ENCODE data around the gene TMEM258.

- TF ChIP-seq CTCF (IDR thresholded peaks at IDR 0.05) (no peak), CHD2 (IDR thresholded peaks at IDR 0.05; ENCODE audit: low read length, partially characterized antibody) (no peak), EP300 (IDR thresholded peaks at IDR 0.05; ENCODE audit: borderline replicate concordance in 1 of 2, low read depth in 1 of 2, low read length in 1 of 2) (no peak), YY1 (IDR thresholded peaks at IDR 0.05; ENCODE audit: low read depth) (no peak), MXI1 (IDR thresholded peaks at IDR 0.05; ENCODE audit: low read depth, low read length) (no peak)
Observed at GRCh38 chr11:61774411-61774810, 18.0 kb downstream of the TMEM258 start.

Data from SK-N-SH (cell line).